PC-3 (cell line): ENCODE results near the gene KRT35.

Experiments
- CTCF ChIP-seq: fragments of 300-600 bp; sonication (generic); conservative IDR thresholded peaks from 2 replicates; pipeline ENCODE4 v1.5.1; 2017; ENCODE audit warnings: antibody characterized with exemption, low read depth, mild to moderate bottlenecking, low read length
- EZH2 ChIP-seq: fragments of 300-600 bp; sonication (generic); IDR thresholded peaks from one replicate; pipeline ENCODE4 v1.6.1; 2017; ENCODE audit warnings: antibody characterized with exemption, mild to moderate bottlenecking, low read length; ENCODE audit not compliant: unreplicated experiment
- EZH2phosphoT487 ChIP-seq: fragments of 300-600 bp; sonication (generic); IDR thresholded peaks from 2 replicates; pipeline ENCODE4 v1.6.1; 2018; ENCODE audit warnings: mild to moderate bottlenecking, antibody characterized with exemption, low read length, borderline replicate concordance

- TF ChIP-seq EZH2 = no peak
- no peak for TF ChIP-seq CTCF
- no peak for TF ChIP-seq EZH2phosphoT487
Measured at GRCh38 chr17:41527063-41528023, 46.4 kb upstream of the KRT35 start.
